Uterus (tissue), 2 donors: Measurements from ENCODE around the gene GAPT.

Source experiments
- CTCF ChIP-seq, 4 experiments: fragments of 200-600 bp in 2 of 4; fragments of 450-650 bp in 2 of 4; sonication (generic) in 2 of 4; IDR thresholded peaks; one replicate each; pipeline ENCODE4 v1.5.1; 2016 to 2019; ENCODE audit warnings: antibody characterized with exemption in 4 of 4, mild to moderate bottlenecking in 2 of 4, moderate library complexity in 1 of 4
- POLR2A ChIP-seq, 2 donors: fragments of 450-650 bp; IDR thresholded peaks; one replicate each; pipeline ENCODE4 v1.6.1; 2016; ENCODE audit warnings: antibody characterized with exemption in 2 of 2, mild to moderate bottlenecking in 1 of 2, moderate library complexity in 1 of 2

- TF ChIP-seq CTCF (IDR thresholded peaks at IDR 0.05) (no peak), POLR2A (IDR thresholded peaks at IDR 0.05) (no peak)
Measured at GRCh38 chr5:58466939-58467338, 24.3 kb upstream of the GAPT start.
